HepG2 (cell line): ENCODE results near the gene SGK1. TPM values are rescaled to one million over a fixed set of nuclear protein-coding genes. Genes with fewer than 3 reads are reported as not detected.
A peak's percentile ranks its signal among the peaks of the same experiment; 100 is the strongest.

Experiments used
- FOXM1 ChIP-seq: sonication (generic); formaldehyde crosslinking; IDR thresholded peaks from 2 replicates; pipeline ENCODE4 v1.5.0; 2020; ENCODE audit warnings: missing genetic modification reagents
- HDAC2 ChIP-seq: sonication (generic); formaldehyde crosslinking; IDR thresholded peaks from 2 replicates; pipeline ENCODE4 v1.4.0; 2020; ENCODE audit warnings: missing genetic modification reagents
- LCORL ChIP-seq, 2 experiments: fragments of 450-650 bp in 1 of 2; sonication (generic) in 1 of 2; formaldehyde crosslinking in 1 of 2; IDR thresholded peaks; 2 replicates each; pipeline versions ENCODE4 v1.5.0 to v1.6.1; 2017 to 2020; ENCODE audit warnings: antibody characterized with exemption in 1 of 2, missing genetic modification reagents in 1 of 2
- MTF1 ChIP-seq: sonication (generic); formaldehyde crosslinking; IDR thresholded peaks from 2 replicates; pipeline ENCODE4 v1.5.0; 2020; ENCODE audit warnings: missing genetic modification reagents
- NR2C2 ChIP-seq: sonication (generic); formaldehyde crosslinking; IDR thresholded peaks from 2 replicates; pipeline ENCODE4 v1.4.0; 2020; ENCODE audit warnings: missing genetic modification reagents, mild to moderate bottlenecking, moderate library complexity, borderline replicate concordance
- PAXIP1 ChIP-seq: sonication (generic); formaldehyde crosslinking; conservative IDR thresholded peaks from 2 replicates; pipeline ENCODE4 v1.4.0; 2020; ENCODE audit warnings: mild to moderate bottlenecking, missing genetic modification reagents, moderate library complexity
- SAP130 ChIP-seq: IDR thresholded peaks from 2 replicates; pipeline ENCODE4 v1.6.1; 2016; ENCODE audit warnings: low read depth
- ZNF430 ChIP-seq: sonication (generic); formaldehyde crosslinking; IDR thresholded peaks from 2 replicates; pipeline ENCODE4 v1.9.0; 2021; ENCODE audit warnings: mild to moderate bottlenecking, missing genetic modification reagents
- ZNF549 ChIP-seq: sonication (generic); formaldehyde crosslinking; IDR thresholded peaks from 2 replicates; pipeline ENCODE4 v1.5.0; 2020; ENCODE audit warnings: missing genetic modification reagents
- polyA plus RNA-seq, 8 experiments: library from polyadenylated mRNA; depleted of rRNA in 3 of 8; stranded (reverse) in 7 of 8; unstranded in 1 of 8; fragments of >200 nt; fragmentation: Illumina TruSeq in 4 of 8; extraction: Trizol in 4 of 8; gene quantifications; 2 replicates each; pipeline versions ENCODE4 v1.2.1 to v1.2.3, GENCODE V29; 2011 to 2016; ENCODE audit warnings: low read depth in 4 of 8, missing spikeins in 1 of 8, mixed read lengths in 1 of 8; ENCODE audit not compliant: insufficient read depth in 1 of 8
- total RNA-seq, 5 experiments: library from RNA; depleted of rRNA; stranded (reverse); fragments of >200 nt; fragmentation: Illumina TruSeq; extraction: Trizol; gene quantifications; 2 replicates each; pipeline ENCODE4 v1.2.3, GENCODE V29; 2016; ENCODE audit warnings: low read depth in 1 of 5
- TF ChIP-seq, protein P1 (sequence below): sonication (generic); formaldehyde crosslinking; IDR thresholded peaks from 2 replicates; pipeline ENCODE4 v1.4.0; 2020; ENCODE audit warnings: missing genetic modification reagents
- TF ChIP-seq, protein P2 (sequence below): sonication (generic); formaldehyde crosslinking; IDR thresholded peaks from 2 replicates; pipeline ENCODE4 v1.4.0; 2020; ENCODE audit warnings: mild to moderate bottlenecking, missing genetic modification reagents

The SGK1 gene
- total and polyA plus RNA-seq, 2 of the 13 experiments (the other 11 are each of a cell fraction or from before 2014, with no cell fraction given): 56.1 to 56.2 TPM

GRCh38 chr6:134247231-134247833 lies 70.6 kb downstream of the SGK1 start (continued):
- TF ChIP-seq, protein P1, sequence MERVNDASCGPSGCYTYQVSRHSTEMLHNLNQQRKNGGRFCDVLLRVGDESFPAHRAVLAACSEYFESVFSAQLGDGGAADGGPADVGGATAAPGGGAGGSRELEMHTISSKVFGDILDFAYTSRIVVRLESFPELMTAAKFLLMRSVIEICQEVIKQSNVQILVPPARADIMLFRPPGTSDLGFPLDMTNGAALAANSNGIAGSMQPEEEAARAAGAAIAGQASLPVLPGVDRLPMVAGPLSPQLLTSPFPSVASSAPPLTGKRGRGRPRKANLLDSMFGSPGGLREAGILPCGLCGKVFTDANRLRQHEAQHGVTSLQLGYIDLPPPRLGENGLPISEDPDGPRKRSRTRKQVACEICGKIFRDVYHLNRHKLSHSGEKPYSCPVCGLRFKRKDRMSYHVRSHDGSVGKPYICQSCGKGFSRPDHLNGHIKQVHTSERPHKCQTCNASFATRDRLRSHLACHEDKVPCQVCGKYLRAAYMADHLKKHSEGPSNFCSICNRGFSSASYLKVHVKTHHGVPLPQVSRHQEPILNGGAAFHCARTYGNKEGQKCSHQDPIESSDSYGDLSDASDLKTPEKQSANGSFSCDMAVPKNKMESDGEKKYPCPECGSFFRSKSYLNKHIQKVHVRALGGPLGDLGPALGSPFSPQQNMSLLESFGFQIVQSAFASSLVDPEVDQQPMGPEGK (CRISPR knock-in tag): 0 out of 2 replicates have a peak, but pooled peaks have one; percentile 35
- TF ChIP-seq HDAC2 (CRISPR knock-in tag): 0 out of 2 replicates have a peak, but pooled peaks have one; percentile 11
- TF ChIP-seq ZNF430 (CRISPR knock-in tag): no peak
- TF ChIP-seq FOXM1: no peak
- no peak for TF ChIP-seq NR2C2 (CRISPR knock-in tag)
- TF ChIP-seq ZNF549: no peak
- 0 out of 2 replicates have a peak, but pooled peaks have one; percentile 23 for TF ChIP-seq SAP130 (CRISPR knock-in tag)
- TF ChIP-seq, protein P2, sequence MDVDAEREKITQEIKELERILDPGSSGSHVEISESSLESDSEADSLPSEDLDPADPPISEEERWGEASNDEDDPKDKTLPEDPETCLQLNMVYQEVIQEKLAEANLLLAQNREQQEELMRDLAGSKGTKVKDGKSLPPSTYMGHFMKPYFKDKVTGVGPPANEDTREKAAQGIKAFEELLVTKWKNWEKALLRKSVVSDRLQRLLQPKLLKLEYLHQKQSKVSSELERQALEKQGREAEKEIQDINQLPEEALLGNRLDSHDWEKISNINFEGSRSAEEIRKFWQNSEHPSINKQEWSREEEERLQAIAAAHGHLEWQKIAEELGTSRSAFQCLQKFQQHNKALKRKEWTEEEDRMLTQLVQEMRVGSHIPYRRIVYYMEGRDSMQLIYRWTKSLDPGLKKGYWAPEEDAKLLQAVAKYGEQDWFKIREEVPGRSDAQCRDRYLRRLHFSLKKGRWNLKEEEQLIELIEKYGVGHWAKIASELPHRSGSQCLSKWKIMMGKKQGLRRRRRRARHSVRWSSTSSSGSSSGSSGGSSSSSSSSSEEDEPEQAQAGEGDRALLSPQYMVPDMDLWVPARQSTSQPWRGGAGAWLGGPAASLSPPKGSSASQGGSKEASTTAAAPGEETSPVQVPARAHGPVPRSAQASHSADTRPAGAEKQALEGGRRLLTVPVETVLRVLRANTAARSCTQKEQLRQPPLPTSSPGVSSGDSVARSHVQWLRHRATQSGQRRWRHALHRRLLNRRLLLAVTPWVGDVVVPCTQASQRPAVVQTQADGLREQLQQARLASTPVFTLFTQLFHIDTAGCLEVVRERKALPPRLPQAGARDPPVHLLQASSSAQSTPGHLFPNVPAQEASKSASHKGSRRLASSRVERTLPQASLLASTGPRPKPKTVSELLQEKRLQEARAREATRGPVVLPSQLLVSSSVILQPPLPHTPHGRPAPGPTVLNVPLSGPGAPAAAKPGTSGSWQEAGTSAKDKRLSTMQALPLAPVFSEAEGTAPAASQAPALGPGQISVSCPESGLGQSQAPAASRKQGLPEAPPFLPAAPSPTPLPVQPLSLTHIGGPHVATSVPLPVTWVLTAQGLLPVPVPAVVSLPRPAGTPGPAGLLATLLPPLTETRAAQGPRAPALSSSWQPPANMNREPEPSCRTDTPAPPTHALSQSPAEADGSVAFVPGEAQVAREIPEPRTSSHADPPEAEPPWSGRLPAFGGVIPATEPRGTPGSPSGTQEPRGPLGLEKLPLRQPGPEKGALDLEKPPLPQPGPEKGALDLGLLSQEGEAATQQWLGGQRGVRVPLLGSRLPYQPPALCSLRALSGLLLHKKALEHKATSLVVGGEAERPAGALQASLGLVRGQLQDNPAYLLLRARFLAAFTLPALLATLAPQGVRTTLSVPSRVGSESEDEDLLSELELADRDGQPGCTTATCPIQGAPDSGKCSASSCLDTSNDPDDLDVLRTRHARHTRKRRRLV (CRISPR knock-in tag): no peak
- TF ChIP-seq PAXIP1: peak; percentile 32; the same call in 1 of the 2 replicates
- no peak for TF ChIP-seq MTF1 (CRISPR knock-in tag)
- TF ChIP-seq LCORL (IDR thresholded peaks at IDR 0.05): no peak
- TF ChIP-seq LCORL (CRISPR knock-in tag; IDR thresholded peaks at IDR 0.05): no peak
